B cell (primary cell): Measurements from ENCODE around the gene AARS1.

ENCODE experiments used
- CTCF ChIP-seq: fragments of 200-600 bp; IDR thresholded peaks from one replicate; pipeline ENCODE4 v1.8.0; 2022; ENCODE audit warnings: antibody characterized with exemption, mild to moderate bottlenecking
- EZH2 ChIP-seq: IDR thresholded peaks from 2 replicates; pipeline ENCODE4 v1.6.1; 2012; ENCODE audit warnings: borderline replicate concordance, low read depth, mild to moderate bottlenecking, moderate library complexity, low read length; ENCODE audit not compliant: insufficient read depth, poor library complexity, severe bottlenecking

DNA sequence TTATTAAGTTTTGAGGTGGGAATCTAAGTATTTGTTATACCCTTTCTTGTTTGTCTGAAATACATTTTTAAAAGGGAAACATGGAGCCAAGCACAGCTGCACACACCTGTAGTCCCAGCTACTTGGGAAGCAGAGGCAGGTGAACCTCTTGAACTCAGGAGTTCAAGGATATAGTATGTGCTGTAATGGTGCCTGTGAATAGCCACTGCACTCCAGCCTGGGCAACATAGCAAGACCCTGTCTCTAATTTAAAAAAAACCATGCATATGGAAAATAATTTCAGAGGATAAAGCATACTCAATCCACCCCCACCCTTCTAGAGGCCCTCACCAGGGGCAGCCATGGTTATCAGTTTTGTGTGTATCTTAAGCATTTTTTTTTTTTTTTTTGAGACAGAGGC lies 6.3 kb upstream of the AARS1 start:
- no peak for TF ChIP-seq EZH2
- no peak for TF ChIP-seq CTCF
